Right renal cortex interstitium (tissue), 3 donors: Measurements from ENCODE around the gene OOEP. TPM values are rescaled to one million over a fixed set of nuclear protein-coding genes. Genes with fewer than 3 reads are reported as not detected.

ENCODE experiments used
- DNase-seq, 3 donors: peaks; one replicate each; pipeline ENCODE4 v3.0.0-alpha.2; 2013; ENCODE audit warnings: low read depth in 3 of 3, low spot score in 2 of 3
- polyA plus RNA-seq, 3 donors: library from polyadenylated mRNA; unstranded; fragments of 120-200 nt; gene quantifications; one replicate each; pipeline ENCODE4 v1.2.1, GENCODE V29; 2013; ENCODE audit not compliant: insufficient read length in 3 of 3

Gene OOEP
- polyA plus RNA-seq, 3 donors: 0.51 TPM; not detected in 2

DNA sequence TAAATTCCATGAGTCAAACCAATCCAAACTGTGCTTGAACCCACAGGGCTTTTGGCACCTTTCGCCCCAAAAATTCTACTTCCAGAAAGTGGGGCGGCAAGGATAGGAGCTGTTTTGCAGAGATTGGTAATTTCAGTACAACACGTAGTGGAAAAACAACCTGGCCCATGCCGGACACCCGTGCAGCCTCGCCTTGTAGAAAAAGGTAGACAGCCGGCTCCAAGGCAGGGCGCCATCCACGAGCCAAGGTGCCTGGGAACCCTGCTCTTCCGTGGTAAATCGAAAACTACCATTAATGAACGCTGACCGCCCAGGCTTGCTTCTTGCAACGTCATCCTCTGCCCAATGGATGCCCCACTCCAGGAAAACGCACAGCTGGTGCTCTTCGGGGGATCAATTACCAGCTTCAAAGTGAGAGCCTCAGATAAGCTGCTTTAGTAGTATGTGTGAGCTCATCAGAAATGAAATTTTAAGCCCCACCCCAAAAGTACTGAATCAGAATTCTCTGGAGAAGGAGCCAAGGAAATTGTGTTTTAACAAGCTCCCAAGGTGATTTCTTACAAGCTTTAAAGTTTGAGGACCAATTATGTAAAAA lies 1.8 kb downstream of the OOEP start:
- DNase-seq: no peak

DNA sequence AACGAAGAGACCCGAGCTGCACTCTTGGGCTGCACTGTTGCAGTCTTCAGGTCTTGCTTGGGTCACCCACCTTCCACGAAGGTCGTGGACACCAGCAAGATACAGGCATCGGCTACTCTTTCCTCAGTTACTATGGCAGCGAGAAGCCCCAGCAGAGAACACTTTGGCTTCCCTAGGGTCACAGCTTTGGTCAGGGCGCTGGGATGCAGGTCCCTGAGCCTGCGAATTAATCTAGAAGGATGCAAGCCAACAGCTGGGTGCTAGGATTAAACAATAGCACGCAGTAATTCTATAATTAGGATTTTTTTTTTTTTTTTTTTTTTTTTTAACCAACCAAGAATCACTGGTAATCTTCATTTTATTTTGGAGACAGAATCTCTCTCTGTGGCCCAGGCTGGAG lies 5.1 kb downstream of the OOEP start:
- DNase-seq: no peak

DNA sequence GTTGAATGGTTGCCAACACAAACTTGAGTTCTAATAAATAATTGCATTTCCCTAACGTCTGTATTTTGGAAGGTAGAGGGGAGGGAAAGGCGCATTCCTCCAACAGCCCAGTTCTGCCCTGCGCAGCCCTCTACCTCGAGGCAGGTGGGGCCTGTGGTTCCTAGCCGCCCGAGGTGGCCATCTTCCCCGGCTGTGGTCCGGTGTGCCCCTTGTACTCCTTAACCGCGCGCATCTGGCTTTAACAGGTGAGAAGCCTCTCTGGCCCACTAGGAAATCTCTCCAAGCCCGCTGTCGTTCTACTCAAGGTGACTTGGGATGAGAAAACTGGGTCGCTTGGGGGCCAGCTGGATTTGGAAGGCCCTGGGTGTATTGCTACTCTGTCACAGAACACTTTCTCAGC lies 5.6 kb downstream of the OOEP start:
- no peak for DNase-seq

DNA sequence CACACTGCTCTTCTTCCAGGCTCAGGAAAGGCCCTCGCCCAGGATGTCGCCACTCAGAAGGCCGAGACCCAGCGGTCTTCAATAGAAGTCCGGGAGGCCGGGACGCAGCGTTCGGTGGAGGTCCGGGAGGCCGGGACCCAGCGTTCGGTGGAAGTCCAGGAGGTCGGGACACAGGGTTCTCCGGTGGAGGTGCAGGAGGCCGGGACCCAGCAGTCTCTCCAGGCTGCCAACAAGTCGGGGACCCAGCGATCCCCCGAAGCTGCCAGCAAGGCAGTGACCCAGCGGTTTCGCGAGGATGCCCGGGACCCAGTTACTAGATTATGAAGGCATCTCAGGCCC lies 6.2 kb downstream of the OOEP start:
- no peak for DNase-seq

DNA sequence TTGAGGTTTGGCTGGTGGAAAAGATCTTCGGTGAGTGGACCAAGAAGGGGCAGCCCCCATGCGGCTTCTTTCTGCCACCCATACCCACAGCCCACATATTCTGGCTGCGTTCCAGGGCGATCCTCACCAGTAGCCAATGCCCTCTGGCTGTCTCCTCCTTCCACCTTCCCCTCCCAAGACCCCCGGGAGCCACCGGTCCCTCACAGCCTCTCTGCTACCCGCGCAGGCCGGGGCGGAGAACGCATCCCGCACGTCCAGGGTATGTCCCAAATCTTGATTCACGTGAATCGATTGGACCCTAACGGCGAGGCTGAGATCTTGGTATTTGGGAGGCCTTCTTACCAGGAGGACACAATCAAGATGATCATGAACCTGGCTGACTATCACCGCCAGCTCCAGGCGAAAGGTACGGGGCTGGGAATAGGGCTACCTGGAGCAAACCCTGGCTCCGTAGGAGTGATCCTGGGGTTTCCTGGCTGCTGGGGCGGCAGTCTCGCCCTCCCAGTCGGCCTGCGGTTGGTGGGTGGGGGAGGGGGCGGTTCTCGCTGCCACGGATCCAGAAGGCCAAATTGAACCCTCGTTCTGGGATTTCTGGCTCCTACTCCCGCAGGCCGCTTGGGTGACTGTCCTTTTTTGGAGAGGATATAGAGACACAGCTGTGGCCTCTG lies 6.7 kb downstream of the OOEP start:
- DNase-seq: no peak

DNA sequence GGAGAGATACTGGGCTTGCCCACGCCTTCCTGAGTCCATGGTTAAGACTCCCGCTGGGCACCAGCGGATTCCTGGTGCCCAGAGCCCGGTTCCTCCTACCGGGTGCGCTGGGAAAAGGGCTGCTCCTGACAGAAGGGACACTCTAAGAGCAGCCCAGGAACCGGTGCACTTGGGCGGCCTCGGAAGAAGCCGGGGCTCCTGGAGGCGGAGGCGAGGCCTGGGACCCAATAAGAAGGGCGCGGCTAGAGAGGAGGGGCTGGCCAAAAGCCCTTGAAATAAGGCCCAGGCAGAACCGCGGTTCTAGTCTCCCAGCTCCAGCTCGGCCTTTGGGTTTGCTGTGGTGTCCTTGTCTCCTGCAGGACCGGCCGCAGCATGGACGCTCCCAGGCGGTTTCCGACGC lies 7.3 kb downstream of the OOEP start, which contains the start of gene KHDC3L:
TSS of gene KHDC3L (plus strand) at position 301 of the 400 bp plus-strand sequence. CDS start at position 373, 72 bp downstream.
- DNase-seq: no peak

DNA sequence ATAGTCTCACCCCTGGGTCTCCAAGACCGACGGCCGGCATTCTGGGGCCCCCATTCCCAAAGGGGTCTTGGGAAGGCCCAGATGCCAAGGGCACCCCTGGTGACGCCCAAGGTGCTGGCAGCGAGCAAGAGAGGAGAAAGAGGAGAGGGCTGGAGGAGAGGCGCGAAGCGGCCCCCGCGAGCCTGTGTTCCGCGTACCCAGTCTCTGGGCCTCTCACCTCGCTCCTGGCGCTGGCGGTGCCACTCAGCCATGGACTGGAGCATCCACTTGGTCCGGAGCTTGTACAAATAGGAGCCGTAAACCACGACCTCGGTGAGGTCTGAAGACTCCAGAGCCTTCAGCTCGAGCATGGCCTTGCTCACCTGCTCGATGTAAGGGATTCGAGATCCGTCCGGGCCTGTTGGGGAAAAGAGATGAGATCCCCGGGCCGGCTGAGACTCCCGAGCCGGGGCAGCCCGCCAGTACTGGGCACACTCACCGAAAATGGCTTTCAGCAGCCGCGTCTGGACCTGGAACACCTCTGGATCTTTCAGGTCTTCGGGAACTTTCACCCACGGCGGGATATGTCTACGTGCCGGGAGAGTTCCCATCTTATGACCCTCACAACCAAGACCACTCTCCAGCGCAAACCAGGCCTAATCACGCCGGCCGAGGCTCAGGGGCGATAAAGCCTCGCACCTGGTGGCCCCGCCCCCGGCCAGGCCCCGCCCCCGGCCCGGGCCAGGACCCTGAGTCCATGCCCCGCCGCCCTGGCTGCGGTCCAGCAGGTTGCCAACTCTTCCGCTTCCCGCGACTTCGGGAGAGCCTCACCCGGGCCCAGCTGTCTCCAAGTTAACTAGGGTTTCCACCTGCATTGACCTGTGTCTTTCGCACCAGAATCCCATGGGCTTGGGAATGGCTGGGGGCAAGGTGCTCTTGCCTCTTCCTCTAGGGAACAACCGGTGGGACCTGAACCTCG lies 15.8 kb downstream of the OOEP start, which contains the start of gene DPPA5:
TSS of gene DPPA5 (minus strand) at position 641 of the 958 bp plus-strand sequence. CDS start at position 590, 51 bp downstream.
- no peak for DNase-seq

DNA sequence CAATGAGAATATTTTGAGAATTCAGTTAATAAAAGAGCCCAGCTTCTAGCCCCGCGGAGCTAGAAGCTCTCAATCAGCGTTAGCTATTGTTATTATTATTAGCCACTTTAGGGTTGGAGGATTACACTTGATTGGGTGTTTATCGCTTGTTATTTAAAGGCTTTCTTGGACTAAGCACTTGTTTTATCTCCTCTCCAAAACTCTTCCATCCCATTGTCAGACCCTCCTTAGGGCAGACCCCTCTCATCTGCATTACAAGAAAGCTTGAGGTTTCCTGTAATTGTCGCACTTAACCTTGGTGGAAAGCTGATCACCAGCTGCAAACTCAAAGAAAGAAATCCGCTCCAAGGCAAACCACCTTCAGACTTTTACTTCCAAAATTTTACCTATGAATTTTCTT lies 20.4 kb downstream of the OOEP start:
- DNase-seq: no peak

DNA sequence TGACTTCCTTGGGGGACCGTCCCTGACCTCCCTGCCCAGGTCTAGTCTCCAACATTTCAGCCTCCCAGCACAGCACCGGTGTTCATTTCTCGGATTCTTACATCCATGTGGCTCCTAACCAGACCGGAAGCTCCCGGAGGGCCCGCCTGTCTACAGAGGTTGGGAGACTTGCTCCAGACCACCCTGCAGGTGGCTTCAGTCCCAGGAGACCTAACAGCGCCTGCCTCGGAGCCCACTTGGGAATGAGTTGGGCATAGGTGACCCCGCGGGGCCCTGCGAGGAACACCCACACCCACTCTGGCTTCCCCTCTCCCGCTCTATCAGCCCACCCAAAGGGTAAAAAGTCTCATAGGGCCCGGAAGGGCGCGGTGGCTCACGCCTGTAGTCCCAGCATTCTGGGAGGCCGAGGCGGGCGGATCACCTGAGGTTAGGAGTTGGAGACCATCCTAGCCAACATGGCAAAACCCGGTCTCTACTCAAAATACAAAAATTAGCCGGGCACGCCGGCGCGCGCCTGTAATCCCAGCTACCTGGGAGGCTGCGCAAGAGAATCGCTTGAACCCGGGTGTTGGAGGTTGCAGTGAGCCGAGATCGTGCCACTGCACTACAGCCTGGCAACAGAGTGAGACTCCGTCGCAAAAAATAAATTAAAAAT lies 21.0 kb downstream of the OOEP start:
- no peak for DNase-seq

DNA sequence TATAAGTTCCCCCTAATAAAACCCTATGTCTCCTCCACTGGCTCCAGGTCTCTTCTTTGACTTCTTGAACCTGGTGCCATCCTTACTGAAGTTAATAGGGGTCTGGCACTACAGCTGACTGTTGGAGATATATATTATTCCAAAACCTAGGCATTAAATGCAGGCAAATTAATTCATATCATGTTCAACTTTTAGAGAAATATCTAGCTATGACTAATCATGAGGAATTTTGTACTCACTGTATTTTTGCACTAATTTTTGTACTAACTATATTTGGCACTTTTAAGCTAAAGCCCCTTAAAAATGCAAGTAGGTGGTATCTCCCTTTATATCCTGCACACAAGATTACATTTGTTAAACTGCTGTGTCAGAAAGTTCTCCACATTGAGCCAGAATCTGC lies 26.5 kb downstream of the OOEP start:
- DNase-seq: no peak

DNA sequence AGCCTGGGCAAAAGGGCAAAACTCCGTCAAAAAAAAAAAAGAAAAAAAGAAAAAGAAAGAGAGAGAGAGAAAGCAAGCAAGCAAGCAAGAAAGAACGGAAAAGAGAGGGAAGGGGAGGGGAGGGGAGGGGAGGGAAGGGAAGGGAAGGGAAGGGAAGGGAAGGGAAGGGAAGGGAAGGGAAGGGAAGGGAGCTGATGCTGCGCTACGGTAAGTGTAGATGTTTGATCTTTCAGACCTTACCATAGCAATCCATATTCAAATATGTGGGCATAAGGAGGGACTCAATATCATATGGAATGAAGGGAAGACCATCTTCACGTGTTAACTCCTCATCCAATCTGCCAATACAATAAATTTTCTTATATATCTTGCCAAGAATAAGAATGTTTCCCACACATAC lies 27.5 kb downstream of the OOEP start:
- no peak for DNase-seq

DNA sequence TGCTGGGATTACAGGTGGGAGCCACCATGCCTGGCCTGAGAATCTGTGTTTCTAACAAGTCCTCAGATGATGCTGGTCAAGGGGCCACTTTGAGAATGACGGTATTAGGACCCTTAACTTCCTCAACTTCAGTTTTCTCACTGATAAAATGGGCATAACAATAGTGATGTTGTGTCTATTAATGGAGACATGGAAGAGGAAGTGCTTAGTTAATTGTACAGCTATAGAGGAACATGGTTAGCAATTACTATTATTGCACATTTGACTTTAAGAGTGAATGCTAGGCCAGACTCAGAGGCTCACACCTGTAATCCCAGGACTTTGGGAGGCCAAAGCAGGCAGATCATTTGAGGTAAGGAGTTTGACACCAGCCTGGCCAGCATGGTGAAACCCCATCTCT lies 28.4 kb downstream of the OOEP start:
- DNase-seq: no peak

DNA sequence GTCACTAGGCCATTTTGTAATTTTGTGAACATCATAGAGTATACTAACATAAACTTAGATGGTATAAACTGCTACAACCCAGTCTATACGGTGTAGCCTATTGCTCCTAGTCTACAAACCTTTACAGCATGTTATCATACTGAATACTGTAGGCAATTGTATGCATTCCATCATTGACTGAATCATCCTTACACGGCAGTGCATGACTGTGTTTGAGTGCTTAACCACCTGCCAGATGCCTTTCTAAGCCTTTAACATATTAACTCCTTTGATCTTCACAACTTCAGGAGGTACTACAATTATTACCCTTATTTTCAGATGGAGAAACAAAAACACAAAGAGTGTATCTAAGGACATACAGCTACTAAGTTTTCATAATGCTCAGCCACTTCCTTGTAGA lies 29.6 kb downstream of the OOEP start:
- DNase-seq: no peak

DNA sequence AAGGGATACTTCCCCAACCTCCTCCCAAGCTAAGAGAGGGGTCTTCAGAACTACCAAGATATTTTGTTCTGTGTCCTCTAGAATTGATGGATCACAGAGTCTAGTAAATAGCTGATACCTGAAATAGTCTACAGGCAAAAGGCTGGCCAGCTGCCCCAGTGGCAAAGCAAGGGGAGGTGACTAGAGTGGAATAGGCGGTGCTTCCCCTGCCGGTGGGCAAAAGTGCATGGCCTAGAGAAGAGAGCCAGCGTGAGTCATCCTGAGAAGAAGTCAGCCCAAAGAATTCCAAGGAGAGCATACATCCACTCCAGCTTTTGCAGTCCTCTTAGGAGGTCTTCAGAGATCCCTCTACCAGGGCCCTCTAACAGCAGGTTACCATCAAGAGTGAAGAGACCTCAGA lies 30.4 kb downstream of the OOEP start:
- DNase-seq: no peak

DNA sequence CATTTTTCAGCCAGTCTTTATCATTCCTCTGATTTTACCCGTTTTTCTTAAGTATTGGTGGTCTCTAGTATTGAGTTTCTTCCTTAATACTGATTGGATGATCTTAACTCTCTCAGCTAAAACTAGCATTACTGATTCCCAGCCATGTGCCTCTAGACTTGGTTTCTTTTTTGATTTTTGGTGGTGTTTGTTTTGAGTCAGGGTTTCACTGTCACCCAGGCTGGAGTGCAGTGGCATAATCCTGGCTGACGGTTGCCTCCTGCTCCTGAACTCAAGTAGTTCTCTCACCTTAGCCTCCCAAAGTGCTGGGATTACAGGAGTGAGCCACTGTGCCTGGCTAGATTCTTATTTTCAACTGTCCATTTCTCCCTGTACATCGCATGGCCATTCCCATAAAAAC lies 40.5 kb downstream of the OOEP start:
- DNase-seq: no peak

DNA sequence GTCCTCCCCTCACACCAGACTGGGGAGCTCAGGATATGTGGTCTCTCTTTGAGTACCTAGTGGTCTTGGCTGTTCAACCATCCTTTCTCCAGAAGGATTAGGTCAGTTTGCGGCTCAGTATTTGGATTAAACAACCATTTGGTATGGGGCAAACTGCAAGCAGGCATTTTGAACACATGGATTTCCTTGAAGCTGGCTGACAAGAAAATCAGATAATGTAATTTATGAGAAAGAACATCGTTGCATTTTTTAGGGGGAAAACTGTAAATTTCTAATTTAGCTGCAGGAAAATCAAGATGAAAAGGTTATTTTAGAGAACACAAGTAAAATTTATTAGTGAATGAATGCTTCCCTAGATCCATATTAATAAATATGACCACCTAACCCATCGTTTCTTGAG lies 40.9 kb downstream of the OOEP start:
- DNase-seq: no peak

DNA sequence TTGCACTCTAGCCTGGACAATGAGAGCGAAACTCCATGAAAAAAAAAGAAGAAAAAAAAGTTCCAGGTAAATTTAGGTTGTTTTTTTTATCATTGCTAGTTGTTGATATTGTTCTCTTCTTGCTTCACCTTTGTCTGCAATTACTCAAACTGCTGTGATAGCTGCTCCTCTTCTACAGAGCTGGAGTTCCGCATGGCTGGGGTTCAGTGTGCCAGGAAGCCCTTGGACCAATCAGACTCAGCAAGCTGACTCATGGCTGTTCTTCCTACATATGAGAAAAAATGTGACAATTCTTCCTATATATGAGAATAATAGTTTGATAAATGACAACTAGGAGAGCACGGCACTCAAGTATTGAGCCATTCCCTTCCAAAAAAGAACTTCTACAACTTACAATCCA lies 44.0 kb downstream of the OOEP start:
- no peak for DNase-seq

DNA sequence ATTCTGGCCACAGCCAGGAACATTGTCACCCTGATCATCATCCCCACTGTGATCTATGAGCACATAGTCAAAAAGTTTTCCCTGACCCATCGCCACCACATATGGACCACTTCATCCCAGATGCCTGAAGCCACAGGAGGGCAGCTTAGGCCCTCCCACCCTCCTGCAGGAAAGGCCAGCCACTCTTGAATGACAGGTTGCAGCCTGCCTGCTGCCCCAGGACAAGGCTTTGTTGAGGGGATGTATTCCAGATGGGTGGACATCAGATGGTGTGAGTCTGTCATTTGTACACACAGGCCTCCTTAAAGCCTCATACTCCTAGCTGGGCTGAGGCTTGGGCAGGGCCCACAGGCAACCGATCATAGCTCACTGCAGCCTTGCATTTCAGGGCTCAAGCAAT lies 46.4 kb downstream of the OOEP start:
- no peak for DNase-seq
